Thymus (tissue), 11 donors: ENCODE data around the gene RIPK1. TPM values are rescaled to one million over a fixed set of nuclear protein-coding genes. Genes with fewer than 3 reads are reported as not detected.
"Not testable (repeated sequence)": the region's sequence is repeated elsewhere in the genome, so short reads cannot be mapped to it uniquely, and the experiment has no call there.

ENCODE experiments used
- DNase-seq, 9 donors: peaks; one replicate each; pipeline ENCODE4 v3.0.0-alpha.2; 2013; ENCODE audit warnings: low spot score in 9 of 9, low read depth in 6 of 9, missing footprints in 1 of 9
- H3K27ac ChIP-seq, 2 donors: one replicate each; pipeline ENCODE4 v1.5.1; 2013; ENCODE audit warnings: control low read depth in 1 of 2, low read depth in 1 of 2, low read length in 1 of 2, mild to moderate bottlenecking in 1 of 2, moderate library complexity in 1 of 2
- H3K27me3 ChIP-seq, 2 donors: one replicate each; pipeline ENCODE4 v1.5.1; 2013; ENCODE audit warnings: low read length in 1 of 2; ENCODE audit not compliant: control insufficient read depth in 2 of 2, insufficient read depth in 1 of 2
- H3K36me3 ChIP-seq, 2 donors: one replicate each; pipeline ENCODE4 v1.5.1; 2013; ENCODE audit warnings: low read length in 1 of 2, mild to moderate bottlenecking in 1 of 2, moderate library complexity in 1 of 2; ENCODE audit not compliant: control insufficient read depth in 2 of 2, insufficient read depth in 2 of 2
- H3K4me1 ChIP-seq, 2 donors: one replicate each; pipeline ENCODE4 v1.5.1; 2013; ENCODE audit warnings: low read length in 2 of 2; ENCODE audit not compliant: control insufficient read depth in 2 of 2, insufficient read depth in 2 of 2
- H3K4me3 ChIP-seq, 2 donors: one replicate each; pipeline ENCODE4 v1.5.1; 2013; ENCODE audit warnings: low read length in 2 of 2, control low read depth in 1 of 2, mild to moderate bottlenecking in 1 of 2
- H3K9me3 ChIP-seq, 2 donors: one replicate each; pipeline ENCODE4 v1.5.1; 2013; ENCODE audit warnings: low read length in 1 of 2, mild to moderate bottlenecking in 1 of 2; ENCODE audit not compliant: control insufficient read depth in 2 of 2, insufficient read depth in 1 of 2
- WGBS: extraction: QIAGEN DNeasy Blood & Tissue Kit; methylation state at CpG from one replicate; pipeline ENCODE4 v1.1.7; 2013; 5-methylcytosine and 5-hydroxymethylcytosine counted together
- polyA plus RNA-seq: library from polyadenylated mRNA; stranded (reverse); fragments of 200-250 nt; gene quantifications from one replicate; pipeline ENCODE4 v1.2.3, GENCODE V29; 2013
- total RNA-seq: library from RNA; stranded (reverse); fragments of 120-200 nt; gene quantifications from one replicate; pipeline ENCODE4 v1.2.4, GENCODE V29; 2013
- donor health status: healthy.

The RIPK1 gene
- total and polyA plus RNA-seq, 2 donors: 15.5 to 25.2 TPM

- H3K36me3 ChIP-seq: peaks cover 4 to 8% of the 10 kb centered on the region in 2 donors
- no peaks in the 10 kb centered on the region for H3K27me3 ChIP-seq
- H3K27ac ChIP-seq: no peak overlapping the region
- H3K9me3 ChIP-seq: no peaks in the 10 kb centered on the region
- WGBS: 100% methylated on average over 2 of the region's 2 CpGs
- H3K4me3 ChIP-seq: no peak overlapping the region
- peaks cover 2 to 22% of the 10 kb centered on the region in 2 donors for H3K4me1 ChIP-seq
- no peak for DNase-seq
Measured at GRCh38 chr6:3071568-3071967, 3.3 kb downstream of the RIPK1 start.

GRCh38 chr6:3072798-3073197 is 4.5 kb downstream of the RIPK1 start:
- Histone ChIP-seq H3K36me3 (peaks cover 10 to 19% of the 10 kb centered on the region in 2 donors), H3K4me1 (peaks cover 2 to 18% of the 10 kb centered on the region in 2 donors), H3K27me3 (no peaks in the 10 kb centered on the region), H3K4me3 (no peak overlapping the region), H3K9me3 (peaks cover 0 to 3% of the 10 kb centered on the region in 2 donors), H3K27ac (no peak overlapping the region)
- 99% methylated on average over 7 of the region's 7 CpGs for WGBS
- no peak for DNase-seq

GRCh38 chr6:3073382-3073781 is 5.1 kb downstream of the RIPK1 start:
- 97% methylated on average over 11 of the region's 11 CpGs for WGBS
- peaks cover 15 to 25% of the 10 kb centered on the region in 2 donors for H3K36me3 ChIP-seq
- H3K4me3 ChIP-seq: no peak overlapping the region
- H3K9me3 ChIP-seq: peaks cover 1 to 4% of the 10 kb centered on the region in 2 donors
- DNase-seq: no peak
- peaks cover 2 to 15% of the 10 kb centered on the region in 2 donors for H3K4me1 ChIP-seq
- H3K27ac ChIP-seq: no peak overlapping the region
- H3K27me3 ChIP-seq: no peaks in the 10 kb centered on the region

GRCh38 chr6:3075772-3076113 is 7.4 kb downstream of the RIPK1 start:
- DNase-seq: no peak
- Histone ChIP-seq H3K9me3 (peaks cover 1 to 4% of the 10 kb centered on the region in 2 donors), H3K27me3 (no peaks in the 10 kb centered on the region), H3K4me1 (peaks cover 0 to 11% of the 10 kb centered on the region in 2 donors), H3K4me3 (no peak overlapping the region), H3K36me3 (peaks cover 23 to 41% of the 10 kb centered on the region in 2 donors), H3K27ac (no peak overlapping the region)
- WGBS: 71% methylated on average over 4 of the region's 4 CpGs

- peaks cover 28 to 47% of the 10 kb centered on the region in 2 donors for H3K36me3 ChIP-seq
- DNase-seq: no peak
- no peak overlapping the region for H3K4me3 ChIP-seq
- H3K4me1 ChIP-seq: peaks cover 0 to 11% of the 10 kb centered on the region in 2 donors
- no peaks in the 10 kb centered on the region for H3K27me3 ChIP-seq
- WGBS: 98% methylated on average over 3 of the region's 3 CpGs
- H3K27ac ChIP-seq: no peak overlapping the region
- H3K9me3 ChIP-seq: peaks cover 1 to 4% of the 10 kb centered on the region in 2 donors
Measured at GRCh38 chr6:3076320-3076719, 8.0 kb downstream of the RIPK1 start.

GRCh38 chr6:3077430-3077829 is 9.1 kb downstream of the RIPK1 start:
- 97% methylated on average over 9 of the region's 9 CpGs for WGBS
- Histone ChIP-seq H3K4me3 (no peak overlapping the region), H3K27me3 (no peaks in the 10 kb centered on the region), H3K4me1 (peaks cover 0 to 11% of the 10 kb centered on the region in 2 donors), H3K9me3 (peaks cover 1 to 4% of the 10 kb centered on the region in 2 donors), H3K36me3 (peaks cover 37 to 53% of the 10 kb centered on the region in 2 donors), H3K27ac (no peak overlapping the region)
- no peak for DNase-seq

- not testable (repeated sequence) for H3K9me3 ChIP-seq, DNase-seq, H3K27ac ChIP-seq, H3K27me3 ChIP-seq, H3K4me3 ChIP-seq
- Histone ChIP-seq H3K36me3 (peaks cover 47 to 63% of the 10 kb centered on the region in 2 donors), H3K4me1 (peaks cover 0 to 11% of the 10 kb centered on the region in 2 donors)
- 99% methylated on average over 8 of the region's 8 CpGs for WGBS
Measured at GRCh38 chr6:3078952-3079351, 10.7 kb downstream of the RIPK1 start.

GRCh38 chr6:3079682-3080081 is 11.4 kb downstream of the RIPK1 start:
- Histone ChIP-seq H3K27me3 (no peaks in the 10 kb centered on the region), H3K4me3 (no peak overlapping the region), H3K27ac (no peak overlapping the region), H3K36me3 (peaks cover 52 to 65% of the 10 kb centered on the region in 2 donors), H3K4me1 (peaks cover 0 to 11% of the 10 kb centered on the region in 2 donors), H3K9me3 (peaks cover 1 to 4% of the 10 kb centered on the region in 2 donors)
- DNase-seq: no peak
- 98% methylated on average over 1 of the region's 1 CpG for WGBS

GRCh38 chr6:3081960-3082359 is 13.7 kb downstream of the RIPK1 start:
- Histone ChIP-seq H3K9me3 (peaks cover 1 to 4% of the 10 kb centered on the region in 2 donors), H3K36me3 (peaks cover 67 to 82% of the 10 kb centered on the region in 2 donors), H3K27me3 (no peaks in the 10 kb centered on the region), H3K27ac (no peak overlapping the region), H3K4me3 (no peak overlapping the region), H3K4me1 (no peaks in the 10 kb centered on the region)
- DNase-seq: no peak
- WGBS: 96% methylated on average over 5 of the region's 5 CpGs

GRCh38 chr6:3085074-3085473 is 16.8 kb downstream of the RIPK1 start:
- no peak overlapping the region for H3K4me3 ChIP-seq
- H3K4me1 ChIP-seq: no peaks in the 10 kb centered on the region
- H3K9me3 ChIP-seq: no peaks in the 10 kb centered on the region
- no peak overlapping the region for H3K27ac ChIP-seq
- DNase-seq: no peak
- no peaks in the 10 kb centered on the region for H3K27me3 ChIP-seq
- 98% methylated on average over 4 of the region's 4 CpGs for WGBS
- peaks cover 51 to 77% of the 10 kb centered on the region in 2 donors for H3K36me3 ChIP-seq
